ENCODE results near the gene NRCAM. TPM values are rescaled to one million over a fixed set of nuclear protein-coding genes. Genes with fewer than 3 reads are reported as not detected.
"Not testable (repeated sequence)": the region's sequence is repeated elsewhere in the genome, so short reads cannot be mapped to it uniquely, and the experiment has no call there.

The NRCAM gene
- total and polyA plus RNA-seq, 2 of the 13 experiments (the other 11 are each of a cell fraction or from before 2014, with no cell fraction given), result 0.31 to 0.33 TPM

- no peak overlapping the region for H3K4me2 ChIP-seq (ENCODE audit: low read depth, low read length)
- FAIRE-seq, result no peak
- no peak for ATAC-seq
- H4K20me1 ChIP-seq (ENCODE audit: insufficient read depth, low read length), result no peaks in the 10 kb centered on the region
- no peaks in the 10 kb centered on the region for H3K4me1 ChIP-seq (ENCODE audit: insufficient read depth, low read length)
- H2AFZ ChIP-seq (ENCODE audit: low read length), result no peak overlapping the region
- no peak overlapping the region for H3K27ac ChIP-seq (ENCODE audit: extremely low read length, insufficient read depth, low read length)
- in situ Hi-C loops (cut with HindIII; ENCODE audit: extremely low pct_ligation_motif_present, low pct_unique_long_range_greater_than_20kb), result no loop called here
- POLR2A ChIA-PET, result no interaction called here
- TF ChIP-seq ZSCAN25 (CRISPR knock-in tag; IDR thresholded peaks at IDR 0.05) (no peak), RORA (CRISPR knock-in tag; IDR thresholded peaks at IDR 0.05) (no peak), MTERF4 (CRISPR knock-in tag; IDR thresholded peaks at IDR 0.05) (no peak), RXRA (CRISPR knock-in tag; IDR thresholded peaks at IDR 0.05) (no peak)
- TF ChIP-seq, protein P1, sequence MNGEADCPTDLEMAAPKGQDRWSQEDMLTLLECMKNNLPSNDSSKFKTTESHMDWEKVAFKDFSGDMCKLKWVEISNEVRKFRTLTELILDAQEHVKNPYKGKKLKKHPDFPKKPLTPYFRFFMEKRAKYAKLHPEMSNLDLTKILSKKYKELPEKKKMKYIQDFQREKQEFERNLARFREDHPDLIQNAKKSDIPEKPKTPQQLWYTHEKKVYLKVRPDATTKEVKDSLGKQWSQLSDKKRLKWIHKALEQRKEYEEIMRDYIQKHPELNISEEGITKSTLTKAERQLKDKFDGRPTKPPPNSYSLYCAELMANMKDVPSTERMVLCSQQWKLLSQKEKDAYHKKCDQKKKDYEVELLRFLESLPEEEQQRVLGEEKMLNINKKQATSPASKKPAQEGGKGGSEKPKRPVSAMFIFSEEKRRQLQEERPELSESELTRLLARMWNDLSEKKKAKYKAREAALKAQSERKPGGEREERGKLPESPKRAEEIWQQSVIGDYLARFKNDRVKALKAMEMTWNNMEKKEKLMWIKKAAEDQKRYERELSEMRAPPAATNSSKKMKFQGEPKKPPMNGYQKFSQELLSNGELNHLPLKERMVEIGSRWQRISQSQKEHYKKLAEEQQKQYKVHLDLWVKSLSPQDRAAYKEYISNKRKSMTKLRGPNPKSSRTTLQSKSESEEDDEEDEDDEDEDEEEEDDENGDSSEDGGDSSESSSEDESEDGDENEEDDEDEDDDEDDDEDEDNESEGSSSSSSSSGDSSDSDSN (CRISPR knock-in tag; IDR thresholded peaks at IDR 0.05), result no peak
- H3K79me2 ChIP-seq (ENCODE audit: insufficient read depth, low read length), result no peaks in the 10 kb centered on the region
- intact Hi-C loops (cut with micrococcal nuclease; ENCODE audit: unreplicated experiment), result no loop called here
- H3K9ac ChIP-seq (ENCODE audit: insufficient read depth, low read depth, low read length), result no peak overlapping the region
- WGBS (ENCODE audit: low lambda C conversion rate), result no CpG with 5 or more reads among the region's 10 CpGs
- DNase-seq (ENCODE audit: low spot score), result no peak
- H3K4me3 ChIP-seq (replicated peaks in 1 of 3; ENCODE audit: insufficient read depth in 1 of 3, low read depth in 2 of 3, low read length in 3 of 3), result no peak overlapping the region
- H3K27me3 ChIP-seq (ENCODE audit: control insufficient read depth in 1 of 2, insufficient read depth in 2 of 2, low read length in 2 of 2), result no peaks in the 10 kb centered on the region; a peak in 1 of 5 replicates
- CTCF ChIA-PET (ENCODE audit: low intra/inter-chr PET ratio, low total read pairs), result no interaction called here
- H3K9me3 ChIP-seq (ENCODE audit: low read length), result no peaks in the 10 kb centered on the region
- no peaks in the 10 kb centered on the region for H3K36me3 ChIP-seq (replicated peaks in 1 of 2; ENCODE audit: control insufficient read depth in 1 of 2, insufficient read depth in 2 of 2, low read length in 2 of 2)
- no TSS peak for BruUV-seq (replicated peaks)
Measured at GRCh38 chr7:108278281-108278680, 178.0 kb downstream of the NRCAM start.

- H3K79me2 ChIP-seq (ENCODE audit: insufficient read depth, low read length); H3K27ac ChIP-seq (ENCODE audit: extremely low read length, insufficient read depth, low read length); H3K9ac ChIP-seq (ENCODE audit: insufficient read depth, low read depth, low read length); FAIRE-seq; H3K4me3 ChIP-seq (replicated peaks in 1 of 3; ENCODE audit: insufficient read depth in 1 of 3, low read depth in 2 of 3, low read length in 3 of 3); H3K4me2 ChIP-seq (ENCODE audit: low read depth, low read length); DNase-seq (ENCODE audit: low spot score); H3K9me3 ChIP-seq (ENCODE audit: low read length); intact Hi-C loops (cut with micrococcal nuclease; ENCODE audit: unreplicated experiment); H3K4me1 ChIP-seq (ENCODE audit: insufficient read depth, low read length); in situ Hi-C loops (cut with HindIII; ENCODE audit: extremely low pct_ligation_motif_present, low pct_unique_long_range_greater_than_20kb); H4K20me1 ChIP-seq (ENCODE audit: insufficient read depth, low read length); H2AFZ ChIP-seq (ENCODE audit: low read length); POLR2A ChIA-PET; ATAC-seq; BruUV-seq (replicated peaks); H3K36me3 ChIP-seq (replicated peaks in 1 of 2; ENCODE audit: control insufficient read depth in 1 of 2, insufficient read depth in 2 of 2, low read length in 2 of 2); H3K27me3 ChIP-seq (ENCODE audit: control insufficient read depth in 1 of 2, insufficient read depth in 2 of 2, low read length in 2 of 2); CTCF ChIA-PET (ENCODE audit: low intra/inter-chr PET ratio, low total read pairs): not testable (repeated sequence)
- 64% methylated on average over 5 of the region's 5 CpGs for WGBS (ENCODE audit: low lambda C conversion rate)
Measured at GRCh38 chr7:108274447-108274846, 181.8 kb downstream of the NRCAM start.

DNA sequence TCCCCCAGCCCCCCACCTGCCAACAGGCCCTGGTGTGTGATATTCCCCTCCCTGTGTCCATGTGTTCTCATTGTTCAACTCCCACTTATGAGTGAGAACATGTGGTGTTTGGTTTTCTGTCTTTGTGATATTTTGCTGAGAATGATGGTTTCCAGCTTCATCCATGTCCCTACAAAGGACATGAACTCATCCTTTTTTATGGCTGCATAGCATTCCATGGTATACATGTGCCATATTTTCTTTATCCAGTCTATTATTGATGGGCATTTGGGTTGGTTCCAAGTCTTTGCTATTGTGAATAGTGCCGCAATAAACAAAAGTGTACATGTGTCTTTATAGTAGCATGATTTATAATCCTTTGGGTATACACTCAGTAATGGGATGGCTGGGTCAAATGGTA, 183.3 kb downstream of the NRCAM start:
- intact Hi-C loops (cut with micrococcal nuclease; ENCODE audit: unreplicated experiment); H3K79me2 ChIP-seq (ENCODE audit: insufficient read depth, low read length); CTCF ChIA-PET (ENCODE audit: low intra/inter-chr PET ratio, low total read pairs); in situ Hi-C loops (cut with HindIII; ENCODE audit: extremely low pct_ligation_motif_present, low pct_unique_long_range_greater_than_20kb); ATAC-seq; H4K20me1 ChIP-seq (ENCODE audit: insufficient read depth, low read length); H3K27ac ChIP-seq (ENCODE audit: extremely low read length, insufficient read depth, low read length); H3K9ac ChIP-seq (ENCODE audit: insufficient read depth, low read depth, low read length); H3K9me3 ChIP-seq (ENCODE audit: low read length); POLR2A ChIA-PET; H3K4me2 ChIP-seq (ENCODE audit: low read depth, low read length); DNase-seq (ENCODE audit: low spot score); FAIRE-seq; H3K4me3 ChIP-seq (replicated peaks in 1 of 3; ENCODE audit: insufficient read depth in 1 of 3, low read depth in 2 of 3, low read length in 3 of 3); H3K36me3 ChIP-seq (replicated peaks in 1 of 2; ENCODE audit: control insufficient read depth in 1 of 2, insufficient read depth in 2 of 2, low read length in 2 of 2); H3K27me3 ChIP-seq (ENCODE audit: control insufficient read depth in 1 of 2, insufficient read depth in 2 of 2, low read length in 2 of 2); H3K4me1 ChIP-seq (ENCODE audit: insufficient read depth, low read length); H2AFZ ChIP-seq (ENCODE audit: low read length); BruUV-seq (replicated peaks): not testable (repeated sequence)
- WGBS (ENCODE audit: low lambda C conversion rate), result 100% methylated on average over 1 of the region's 1 CpG

Data from HepG2 (cell line).